ENCODE measurements around the gene DES.

The DES gene

DNA sequence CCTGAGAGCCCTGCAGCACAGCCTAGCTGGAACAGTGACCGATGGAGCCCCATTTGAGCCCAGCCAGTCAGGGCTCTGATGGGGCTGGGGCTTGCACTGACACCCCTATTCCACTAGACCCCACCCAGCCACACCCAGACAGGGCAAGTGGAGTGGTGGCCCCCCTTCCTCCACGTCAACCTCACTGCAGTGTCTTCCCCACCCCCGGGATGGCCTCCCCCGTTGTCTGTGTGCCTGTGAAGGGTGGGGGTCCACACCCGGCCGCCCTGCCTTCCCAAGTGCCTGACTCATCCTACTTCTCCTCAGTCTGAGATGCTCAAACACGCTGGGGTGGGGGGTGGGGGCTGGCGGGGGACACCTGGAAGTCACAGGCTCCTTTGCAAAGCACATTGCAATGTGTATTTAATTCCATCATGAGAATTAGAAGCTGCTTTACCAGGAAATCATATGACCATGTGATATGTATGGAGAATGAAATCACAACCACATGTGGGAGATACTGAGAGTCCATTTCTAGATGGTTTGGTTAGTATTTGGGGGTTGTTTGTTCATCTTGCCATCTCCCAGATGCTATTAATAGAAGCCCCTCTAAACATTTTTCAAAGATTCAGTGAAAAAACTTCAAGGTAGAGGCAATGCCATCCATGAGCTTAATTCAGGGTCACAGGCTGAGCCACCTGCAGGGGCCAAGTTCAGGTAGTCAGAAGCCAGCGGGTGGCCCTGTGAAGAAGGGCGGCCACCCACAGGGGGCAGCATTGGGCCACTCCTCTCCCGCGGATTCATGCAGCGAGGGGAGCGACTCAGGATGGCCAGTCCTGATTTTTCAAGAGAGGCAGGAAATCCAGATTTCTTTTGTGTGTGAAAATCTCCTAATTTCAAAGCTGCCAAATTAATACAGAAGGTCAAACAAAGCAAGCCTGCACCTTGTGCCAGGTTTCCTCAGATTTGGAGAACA, 57.8 kb downstream of the DES start:
- peak; percentile 53 for DNase-seq (ENCODE audit: low read depth)
- TF ChIP-seq, protein P1, sequence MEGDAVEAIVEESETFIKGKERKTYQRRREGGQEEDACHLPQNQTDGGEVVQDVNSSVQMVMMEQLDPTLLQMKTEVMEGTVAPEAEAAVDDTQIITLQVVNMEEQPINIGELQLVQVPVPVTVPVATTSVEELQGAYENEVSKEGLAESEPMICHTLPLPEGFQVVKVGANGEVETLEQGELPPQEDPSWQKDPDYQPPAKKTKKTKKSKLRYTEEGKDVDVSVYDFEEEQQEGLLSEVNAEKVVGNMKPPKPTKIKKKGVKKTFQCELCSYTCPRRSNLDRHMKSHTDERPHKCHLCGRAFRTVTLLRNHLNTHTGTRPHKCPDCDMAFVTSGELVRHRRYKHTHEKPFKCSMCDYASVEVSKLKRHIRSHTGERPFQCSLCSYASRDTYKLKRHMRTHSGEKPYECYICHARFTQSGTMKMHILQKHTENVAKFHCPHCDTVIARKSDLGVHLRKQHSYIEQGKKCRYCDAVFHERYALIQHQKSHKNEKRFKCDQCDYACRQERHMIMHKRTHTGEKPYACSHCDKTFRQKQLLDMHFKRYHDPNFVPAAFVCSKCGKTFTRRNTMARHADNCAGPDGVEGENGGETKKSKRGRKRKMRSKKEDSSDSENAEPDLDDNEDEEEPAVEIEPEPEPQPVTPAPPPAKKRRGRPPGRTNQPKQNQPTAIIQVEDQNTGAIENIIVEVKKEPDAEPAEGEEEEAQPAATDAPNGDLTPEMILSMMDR (conservative IDR thresholded peaks at IDR 0.05; ENCODE audit: low read length), result peak; percentile 84
- H3K4me3 ChIP-seq (ENCODE audit: low read length), result no peak overlapping the region
